Endothelial cell of umbilical vein (primary cell): ENCODE measurements around the gene ERG. TPM values are rescaled to one million over a fixed set of nuclear protein-coding genes. Genes with fewer than 3 reads are reported as not detected.

Experiments
- BruUV-seq: library from RNA; stranded (reverse); fragments of 400-500 nt; replicated peaks from 2 replicates; lab custom pipeline; 2021; lab: Mats Ljungman, UMichigan
- CTCF ChIA-PET: fragments of 300-600, 350-600 bp; sonication (Branson Sonifier 250); formaldehyde crosslinking; loops from one replicate; lab custom pipeline; 2021; ENCODE audit warnings: antibody characterized with exemption, inconsistent platforms; lab: Charles Lee
- POLR2A ChIA-PET: fragments of 300-600, 350-600 bp; sonication (Branson Sonifier 250); formaldehyde crosslinking; loops from one replicate; lab custom pipeline; 2021; ENCODE audit warnings: antibody characterized with exemption, inconsistent platforms; lab: Charles Lee
- DNase-seq: peaks from one replicate; pipeline ENCODE4 v3.0.0-alpha.2; 2011; ENCODE audit warnings: low read depth, low spot score
- FAIRE-seq: peaks from 2 replicates; lab custom pipeline; 2011; peaks lifted over from hg19 to GRCh38; lab: Jason Lieb, UNC
- H2AFZ ChIP-seq: 2 replicates; pipeline ENCODE4 v1.6.0; 2012; ENCODE audit warnings: low read depth, low read length, control low read depth, inconsistent platforms
- H3K27ac ChIP-seq: 2 replicates; pipeline ENCODE4 v1.5.1; 2011; ENCODE audit warnings: low read depth, mild to moderate bottlenecking, control low read depth, low read length, moderate library complexity; ENCODE audit not compliant: insufficient read depth
- H3K27me3 ChIP-seq, 2 experiments: 2 replicates each; pipeline versions ENCODE4 v1.6.0 to v1.6.1; 2011; ENCODE audit warnings: low read length in 2 of 2, mixed read lengths in 1 of 2; ENCODE audit not compliant: control insufficient read depth in 2 of 2, insufficient read depth in 2 of 2
- H3K36me3 ChIP-seq, 2 experiments: 2 replicates in 1 of 2; 3 replicates in 1 of 2; pipeline ENCODE4 v1.5.1; 2011; ENCODE audit warnings: low read length in 2 of 2, mild to moderate bottlenecking in 1 of 2, moderate library complexity in 1 of 2; ENCODE audit not compliant: control insufficient read depth in 2 of 2, insufficient read depth in 2 of 2; ENCODE audit errors: extremely low read depth in 1 of 2
- H3K4me1 ChIP-seq: 3 replicates; pipeline ENCODE4 v1.5.1; 2011; ENCODE audit warnings: mild to moderate bottlenecking, low read length; ENCODE audit not compliant: control insufficient read depth, insufficient read depth; ENCODE audit errors: extremely low read depth
- H3K4me2 ChIP-seq: 2 replicates; pipeline ENCODE4 v1.6.1; 2011; ENCODE audit warnings: low read length, control low read depth, mixed read lengths; ENCODE audit not compliant: insufficient read depth
- H3K4me3 ChIP-seq, 3 experiments: fragments of 200-600 bp in 1 of 3; sonication (generic), shearing (Covaris generic) in 1 of 3; replicated peaks in 1 of 3; 2 replicates each; pipeline ENCODE4 v1.5.1; 2011 to 2016; ENCODE audit warnings: control low read depth in 3 of 3, low read length in 3 of 3, mild to moderate bottlenecking in 2 of 3, inconsistent platforms in 1 of 3, low read depth in 1 of 3, moderate library complexity in 1 of 3; ENCODE audit not compliant: insufficient read depth in 1 of 3
- H3K79me2 ChIP-seq: 2 replicates; pipeline ENCODE4 v1.6.0; 2012; ENCODE audit warnings: low read length, inconsistent platforms; ENCODE audit not compliant: control insufficient read depth, insufficient read depth
- H3K9ac ChIP-seq: replicated peaks from 2 replicates; pipeline ENCODE3; 2011; ENCODE audit warnings: low read length, control low read depth; ENCODE audit not compliant: insufficient read depth; ENCODE audit errors: extremely low read depth
- H3K9me1 ChIP-seq: replicated peaks from 3 replicates; pipeline ENCODE4 v1.6.0; 2011; ENCODE audit warnings: mild to moderate bottlenecking, low read length; ENCODE audit not compliant: control insufficient read depth, insufficient read depth; ENCODE audit errors: extremely low read depth
- H3K9me3 ChIP-seq: replicated peaks from 2 replicates; pipeline ENCODE4 v1.5.1; 2012; ENCODE audit warnings: low read length, inconsistent platforms; ENCODE audit not compliant: control insufficient read depth, insufficient read depth
- H4K20me1 ChIP-seq: replicated peaks from 2 replicates; pipeline ENCODE3; 2011; ENCODE audit warnings: mild to moderate bottlenecking, low read length; ENCODE audit not compliant: control insufficient read depth, insufficient read depth; ENCODE audit errors: extremely low read depth
- CTCF ChIP-seq, 2 donors: IDR thresholded peaks; 1 replicate in 1 of 2; 2 replicates in 1 of 2; pipeline ENCODE4 v1.5.1; 2011; ENCODE audit warnings: low read length in 2 of 2, mild to moderate bottlenecking in 2 of 2, moderate library complexity in 2 of 2, control low read depth in 1 of 2, inconsistent platforms in 1 of 2, low read depth in 1 of 2; ENCODE audit not compliant: insufficient read depth in 1 of 2; ENCODE audit errors: extremely low read depth in 1 of 2
- EZH2 ChIP-seq: IDR thresholded peaks from 2 replicates; pipeline ENCODE4 v1.6.1; 2012; ENCODE audit warnings: borderline replicate concordance, low read depth, mild to moderate bottlenecking, moderate library complexity, low read length, inconsistent platforms; ENCODE audit not compliant: severe bottlenecking
- FOS ChIP-seq: IDR thresholded peaks from 2 replicates; pipeline ENCODE4 v1.6.1; 2011; ENCODE audit warnings: mild to moderate bottlenecking, low read length, moderate library complexity, borderline replicate concordance; ENCODE audit not compliant: insufficient read depth
- GATA2 ChIP-seq: IDR thresholded peaks from 2 replicates; pipeline ENCODE4 v1.7.0; 2011; ENCODE audit warnings: low read depth, mild to moderate bottlenecking, moderate library complexity, mixed read lengths, low read length; ENCODE audit not compliant: insufficient read length, insufficient read depth
- JUN ChIP-seq: IDR thresholded peaks from 2 replicates; pipeline ENCODE4 v1.6.1; 2011; ENCODE audit warnings: borderline replicate concordance, low read depth; ENCODE audit not compliant: insufficient read length, insufficient read depth
- MAX ChIP-seq: IDR thresholded peaks from 2 replicates; pipeline ENCODE4 v1.6.1; 2011; ENCODE audit not compliant: insufficient read depth, insufficient read length
- MYC ChIP-seq: IDR thresholded peaks from one replicate; pipeline ENCODE4 v1.6.1; 2011; ENCODE audit warnings: mild to moderate bottlenecking, low read depth, low read length
- POLR2A ChIP-seq: IDR thresholded peaks from 2 replicates; pipeline ENCODE4 v1.6.1; 2012; ENCODE audit warnings: low read depth, mild to moderate bottlenecking, control low read depth, low read length
- POLR2AphosphoS5 ChIP-seq: IDR thresholded peaks from 2 replicates; pipeline ENCODE4 v1.6.1; 2012; ENCODE audit warnings: low read depth, mild to moderate bottlenecking, control low read depth, low read length, moderate library complexity; ENCODE audit not compliant: insufficient read depth
- dilution Hi-C: fragments of 300-500 bp; cut with MboI; formaldehyde crosslinking; loops from one replicate; pipeline ENCODE4 v1.15.0; 2019; ENCODE audit warnings: low sequenced_read_pairs; ENCODE audit not compliant: extremely low pct_ligation_motif_present
- intact Hi-C: fragments of 100-400 bp; cut with micrococcal nuclease; formaldehyde crosslinking; loops from one replicate; pipeline ENCODE4 v1.10.0; 2022
- polyA plus RNA-seq, 4 experiments: library from polyadenylated mRNA; depleted of rRNA in 3 of 4; stranded (reverse) in 3 of 4; unstranded in 1 of 4; fragments of >200 nt; gene quantifications; 2 replicates each; pipeline versions ENCODE4 v1.2.1 to v1.2.3, GENCODE V29; 2011 to 2012; ENCODE audit warnings: missing spikeins in 1 of 4
- total RNA-seq: library from RNA; stranded (reverse); gene quantifications from 2 replicates; pipeline ENCODE4 v1.2.3, GENCODE V29; 2021

Gene ERG
- total and polyA plus RNA-seq, 2 donors (not counting 3 experiments of a cell fraction or from before 2014, with no cell fraction given), result 173 to 210 TPM

GRCh38 chr21:38383411-38384237 lies 114.7 kb downstream of the ERG start:
- intact Hi-C loops (loop anchor here (10.0 kb wide), 1 partner anchor 791 kb away; no protein-coding TSS in a partner anchor), dilution Hi-C loops (no loop called here)
- Histone ChIP-seq H3K9me1 (no peaks in the 10 kb centered on the region), H3K79me2 (peaks cover 32% of the 10 kb centered on the region), H3K4me1 (peaks cover 37% of the 10 kb centered on the region), H3K4me3 (no peak overlapping the region), H3K9me3 (no peaks in the 10 kb centered on the region), H4K20me1 (no peaks in the 10 kb centered on the region), H2AFZ (no peak overlapping the region), H3K4me2 (no peak overlapping the region), H3K9ac (no peak overlapping the region), H3K27me3 (no peaks in the 10 kb centered on the region), H3K36me3 (peaks cover 39 to 49% of the 10 kb centered on the region in 2 experiments), H3K27ac (no peak overlapping the region)
- DNase-seq (no peak), FAIRE-seq (no peak)
- TF ChIP-seq POLR2AphosphoS5 (no peak), GATA2 (no peak), MAX (no peak), JUN (no peak), POLR2A (no peak), EZH2 (no peak), MYC (no peak), CTCF (IDR thresholded peaks at IDR 0.05; ENCODE audit: extremely low read depth in 1 of 2, insufficient read depth in 1 of 2, low read depth in 1 of 2, low read length in 2 of 2) (no peak), FOS (no peak)
- no TSS peak for BruUV-seq
- POLR2A ChIA-PET, result no interaction called here
- CTCF ChIA-PET, result no interaction called here
